ENCODE results near the gene GPRC6A.

GPRC6A gene

GRCh38 chr6:116828983-116829382 lies at the start of gene GPRC6A:
Gene GPRC6A (minus strand): TSS chr6:116829083. CDS start chr6:116829013, 70 bp downstream.
- no peak for TF ChIP-seq EZH2 (IDR thresholded peaks at IDR 0.05; ENCODE audit: borderline replicate concordance, low read depth, low read length, severe bottlenecking)
- no peak for TF ChIP-seq CTCF (IDR thresholded peaks at IDR 0.05; ENCODE audit: borderline replicate concordance, extremely low read depth, low read length, poor library complexity, severe bottlenecking)
- no peaks in the 10 kb centered on the region for H3K36me3 ChIP-seq (ENCODE audit: insufficient read depth, low read length)
- ATAC-seq (ENCODE audit: insufficient read depth, low read depth) (no peak), DNase-seq (no peak)
- no peaks in the 10 kb centered on the region for H3K27me3 ChIP-seq (ENCODE audit: insufficient read depth, low read length, poor library complexity)
- H3K4me1 ChIP-seq (ENCODE audit: insufficient read depth, low read length): no peaks in the 10 kb centered on the region
- H3K79me2 ChIP-seq (ENCODE audit: insufficient read depth, low read length): no peaks in the 10 kb centered on the region
- H2AFZ ChIP-seq (ENCODE audit: low read depth, low read length): no peak within 1 kb of the TSS
- H3K4me2 ChIP-seq (ENCODE audit: insufficient read depth, low read length): no peak within 1 kb of the TSS
- H4K20me1 ChIP-seq (ENCODE audit: insufficient read depth, low read length): no peaks in the 10 kb centered on the region
- no peak within 1 kb of the TSS for H3K9ac ChIP-seq (ENCODE audit: low read depth, low read length)
- no peak within 1 kb of the TSS for H3K4me3 ChIP-seq (ENCODE audit: low read depth in 1 of 2, low read length in 2 of 2)
- no peak within 1 kb of the TSS for H3K27ac ChIP-seq (ENCODE audit: low read length)
- H3K9me3 ChIP-seq (ENCODE audit: insufficient read depth, low read length, severe bottlenecking): no peaks in the 10 kb centered on the region

GRCh38 chr6:116877743-116878142 lies 48.9 kb upstream of the GPRC6A start:
- H3K4me2 ChIP-seq (ENCODE audit: insufficient read depth, low read length): no peak overlapping the region
- no peaks in the 10 kb centered on the region for H3K27me3 ChIP-seq (ENCODE audit: insufficient read depth, low read length, poor library complexity)
- ATAC-seq (ENCODE audit: insufficient read depth, low read depth) (no peak), DNase-seq (no peak)
- no peak for TF ChIP-seq CTCF (IDR thresholded peaks at IDR 0.05; ENCODE audit: borderline replicate concordance, extremely low read depth, low read length, poor library complexity, severe bottlenecking)
- TF ChIP-seq EZH2 (IDR thresholded peaks at IDR 0.05; ENCODE audit: borderline replicate concordance, low read depth, low read length, severe bottlenecking): no peak
- no peaks in the 10 kb centered on the region for H3K4me1 ChIP-seq (ENCODE audit: insufficient read depth, low read length)
- H4K20me1 ChIP-seq (ENCODE audit: insufficient read depth, low read length): no peaks in the 10 kb centered on the region
- no peaks in the 10 kb centered on the region for H3K36me3 ChIP-seq (ENCODE audit: insufficient read depth, low read length)
- H3K4me3 ChIP-seq (ENCODE audit: low read depth in 1 of 2, low read length in 2 of 2): no peak overlapping the region
- H2AFZ ChIP-seq (ENCODE audit: low read depth, low read length): no peak overlapping the region
- no peak overlapping the region for H3K27ac ChIP-seq (ENCODE audit: low read length)
- H3K9ac ChIP-seq (ENCODE audit: low read depth, low read length): no peak overlapping the region
- H3K9me3 ChIP-seq (ENCODE audit: insufficient read depth, low read length, severe bottlenecking): no peaks in the 10 kb centered on the region
- no peaks in the 10 kb centered on the region for H3K79me2 ChIP-seq (ENCODE audit: insufficient read depth, low read length)

- Histone ChIP-seq H3K4me3 (ENCODE audit: low read depth in 1 of 2, low read length in 2 of 2) (no peak within 1 kb of the TSS), H3K4me1 (ENCODE audit: insufficient read depth, low read length) (no peaks in the 10 kb centered on the region), H2AFZ (ENCODE audit: low read depth, low read length) (no peak within 1 kb of the TSS), H3K79me2 (ENCODE audit: insufficient read depth, low read length) (no peaks in the 10 kb centered on the region), H3K27me3 (ENCODE audit: insufficient read depth, low read length, poor library complexity) (no peaks in the 10 kb centered on the region), H3K27ac (ENCODE audit: low read length) (no peak within 1 kb of the TSS), H4K20me1 (ENCODE audit: insufficient read depth, low read length) (no peaks in the 10 kb centered on the region), H3K9ac (ENCODE audit: low read depth, low read length) (no peak within 1 kb of the TSS), H3K4me2 (ENCODE audit: insufficient read depth, low read length) (no peak within 1 kb of the TSS), H3K9me3 (ENCODE audit: insufficient read depth, low read length, severe bottlenecking) (no peaks in the 10 kb centered on the region), H3K36me3 (ENCODE audit: insufficient read depth, low read length) (no peaks in the 10 kb centered on the region)
- TF ChIP-seq EZH2 (IDR thresholded peaks at IDR 0.05; ENCODE audit: borderline replicate concordance, low read depth, low read length, severe bottlenecking) (no peak), CTCF (IDR thresholded peaks at IDR 0.05; ENCODE audit: borderline replicate concordance, extremely low read depth, low read length, poor library complexity, severe bottlenecking) (no peak)
- DNase-seq: no peak
- ATAC-seq (ENCODE audit: insufficient read depth, low read depth): no peak
These were observed 48.0 kb upstream of the GPRC6A start, which contains the start of gene RFX6 for GRCh38 chr6:116876635-116877611. Gene RFX6 (plus strand): TSS chr6:116877242. CDS start chr6:116877276, 34 bp downstream.

Data from DND-41 (cell line).